Fibroblast of mammary gland (primary cell): Measurements from ENCODE around the gene ARMH1.

Experiments used
- DNase-seq: peaks from one replicate; pipeline ENCODE4 v3.0.0-alpha.2; 2010; ENCODE audit warnings: low read depth
- H3K4me3 ChIP-seq: 2 replicates; pipeline ENCODE4 v1.5.1; 2011; ENCODE audit warnings: low read depth, mild to moderate bottlenecking, low read length, moderate library complexity; ENCODE audit not compliant: control insufficient read depth
- CTCF ChIP-seq: conservative IDR thresholded peaks from 2 replicates; pipeline ENCODE4 v1.5.1; 2011; ENCODE audit warnings: low read depth, low read length, inconsistent platforms; ENCODE audit not compliant: control insufficient read depth, insufficient read depth

The ARMH1 gene

GRCh38 chr1:44685218-44685617, 10.7 kb downstream of the ARMH1 start:
- TF ChIP-seq CTCF, result no peak
- DNase-seq, result no peak
- no peak overlapping the region for H3K4me3 ChIP-seq

- no peak overlapping the region for H3K4me3 ChIP-seq
- no peak for TF ChIP-seq CTCF
- no peak for DNase-seq
Measured at GRCh38 chr1:44685881-44686280, 11.4 kb downstream of the ARMH1 start.

GRCh38 chr1:44688760-44689446, 14.4 kb downstream of the ARMH1 start:
- no peak for TF ChIP-seq CTCF
- H3K4me3 ChIP-seq, result no peak overlapping the region
- DNase-seq, result no peak

GRCh38 chr1:44689447-44689765, 14.9 kb downstream of the ARMH1 start:
- no peak for TF ChIP-seq CTCF
- DNase-seq, result no peak
- H3K4me3 ChIP-seq, result no peak overlapping the region

- no peak for TF ChIP-seq CTCF
- DNase-seq, result no peak
Measured at GRCh38 chr1:44693159-44693558, 18.6 kb downstream of the ARMH1 start.

GRCh38 chr1:44693900-44694299, 19.4 kb downstream of the ARMH1 start:
- TF ChIP-seq CTCF, result no peak
- DNase-seq, result no peak
- H3K4me3 ChIP-seq, result no peak overlapping the region

More at GRCh38 chr1:44693159-44693558, 18.6 kb downstream of the ARMH1 start:
- H3K4me3 ChIP-seq, result no peak overlapping the region

GRCh38 chr1:44694863-44695478, 20.5 kb downstream of the ARMH1 start:
- no peak for TF ChIP-seq CTCF
- DNase-seq, result no peak
- H3K4me3 ChIP-seq, result no peak overlapping the region
